Measurements from ENCODE around the gene CNOT4. TPM values are rescaled to one million over a fixed set of nuclear protein-coding genes. Genes with fewer than 3 reads are reported as not detected.
"Not testable (repeated sequence)": the region's sequence is repeated elsewhere in the genome, so short reads cannot be mapped to it uniquely, and the experiment has no call there.

Gene CNOT4
- total RNA-seq, 1 experiment from 2014 or later: 9.7 TPM

- H3K27ac ChIP-seq (ENCODE audit: low read length): no peak overlapping the region
Observed at GRCh38 chr7:135480966-135481597, 28.8 kb downstream of the CNOT4 start.

DNA sequence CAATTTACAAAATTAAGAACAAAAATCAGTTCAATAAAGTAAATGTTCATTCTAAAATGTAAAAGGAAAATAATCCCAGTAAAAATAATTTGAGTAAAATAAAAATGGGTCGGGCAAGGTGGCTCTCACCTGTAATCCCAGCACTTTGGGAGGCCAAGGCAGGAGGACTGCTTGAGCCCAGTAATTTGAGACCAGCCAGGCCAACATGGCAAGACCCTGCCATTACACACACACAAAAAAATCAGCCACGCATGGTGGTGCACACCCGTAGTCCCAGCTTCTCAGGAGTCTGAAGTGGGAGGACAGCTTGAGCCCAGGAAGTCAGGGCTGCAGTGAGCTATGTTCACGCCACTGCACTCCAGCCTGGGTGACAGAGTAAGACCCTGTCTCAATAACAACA is 34.4 kb downstream of the CNOT4 start:
- no peak for DNase-seq
- Histone ChIP-seq H3K4me2 (ENCODE audit: low read length) (no peak overlapping the region), H3K4me3 (ENCODE audit: low read length) (no peak overlapping the region), H3K79me2 (ENCODE audit: low read length) (peaks cover 27% of the 10 kb centered on the region), H3K9me3 (ENCODE audit: low read length) (no peaks in the 10 kb centered on the region), H3K36me3 (ENCODE audit: low read depth, low read length) (no peaks in the 10 kb centered on the region), H4K20me1 (ENCODE audit: low read length) (no peaks in the 10 kb centered on the region), H3K9ac (ENCODE audit: low read length) (no peak overlapping the region), H3K9me2 (replicated peaks; ENCODE audit: low read length) (no peaks in the 10 kb centered on the region), H3K27ac (ENCODE audit: low read length) (no peak overlapping the region), H3F3A (ENCODE audit: low read length, unreplicated experiment) (no peaks in the 10 kb centered on the region), H3K4me1 (ENCODE audit: insufficient read depth, low read length) (peaks cover 4% of the 10 kb centered on the region; the same call in 1 of the 2 replicates), H3K27me3 (ENCODE audit: low read length) (no peaks in the 10 kb centered on the region), H2AFZ (ENCODE audit: low read length) (no peak overlapping the region)
- POLR2A ChIA-PET (ENCODE audit: unreplicated experiment): no interaction called here
- CTCF ChIA-PET: no interaction called here
- BruUV-seq (replicated peaks): no TSS peak
- ATAC-seq: no peak
- no peak for TF ChIP-seq EZH2phosphoT487 (IDR thresholded peaks at IDR 0.05; ENCODE audit: borderline replicate concordance, low read length)
- TF ChIP-seq EZH2 (IDR thresholded peaks at IDR 0.05; ENCODE audit: low read length, unreplicated experiment): no peak
- TF ChIP-seq CTCF (conservative IDR thresholded peaks at IDR 0.05; ENCODE audit: low read depth, low read length): no peak
- intact Hi-C loops (cut with micrococcal nuclease): no loop called here

More at GRCh38 chr7:135480966-135481597, 28.8 kb downstream of the CNOT4 start:
- no peak overlapping the region for H3K9ac ChIP-seq (ENCODE audit: low read length)
- ATAC-seq (no peak), DNase-seq (no peak)
- ChIA-PET POLR2A (ENCODE audit: unreplicated experiment) (no interaction called here), CTCF (no interaction called here)
- H3K27me3 ChIP-seq (ENCODE audit: low read length): no peaks in the 10 kb centered on the region
- TF ChIP-seq EZH2phosphoT487 (IDR thresholded peaks at IDR 0.05; ENCODE audit: borderline replicate concordance, low read length) (no peak), CTCF (conservative IDR thresholded peaks at IDR 0.05; ENCODE audit: low read depth, low read length) (no peak), EZH2 (IDR thresholded peaks at IDR 0.05; ENCODE audit: low read length, unreplicated experiment) (no peak)
- peaks cover 70% of the 10 kb centered on the region for H3K79me2 ChIP-seq (ENCODE audit: low read length)
- BruUV-seq (replicated peaks): no TSS peak
- no peaks in the 10 kb centered on the region for H3K9me3 ChIP-seq (ENCODE audit: low read length)
- no peak overlapping the region for H3K4me2 ChIP-seq (ENCODE audit: low read length)
- no peaks in the 10 kb centered on the region for H3K9me2 ChIP-seq (replicated peaks; ENCODE audit: low read length)
- no peaks in the 10 kb centered on the region for H3K36me3 ChIP-seq (ENCODE audit: low read depth, low read length)
- H3K4me3 ChIP-seq (ENCODE audit: low read length): no peak overlapping the region
- no peaks in the 10 kb centered on the region for H4K20me1 ChIP-seq (ENCODE audit: low read length)
- H3F3A ChIP-seq (ENCODE audit: low read length, unreplicated experiment): no peaks in the 10 kb centered on the region
- intact Hi-C loops (cut with micrococcal nuclease): no loop called here
- H2AFZ ChIP-seq (ENCODE audit: low read length): no peak overlapping the region
- peaks cover 4% of the 10 kb centered on the region; the same call in 1 of the 2 replicates for H3K4me1 ChIP-seq (ENCODE audit: insufficient read depth, low read length)

- intact Hi-C loops (cut with micrococcal nuclease); BruUV-seq (replicated peaks); H3K27ac ChIP-seq (ENCODE audit: low read length); H3K4me1 ChIP-seq (ENCODE audit: insufficient read depth, low read length); ATAC-seq; DNase-seq; H3K36me3 ChIP-seq (ENCODE audit: low read depth, low read length); H3K4me3 ChIP-seq (ENCODE audit: low read length); H4K20me1 ChIP-seq (ENCODE audit: low read length); H3K9me3 ChIP-seq (ENCODE audit: low read length); H2AFZ ChIP-seq (ENCODE audit: low read length); H3K9me2 ChIP-seq (replicated peaks; ENCODE audit: low read length); H3K4me2 ChIP-seq (ENCODE audit: low read length); H3K9ac ChIP-seq (ENCODE audit: low read length); H3K27me3 ChIP-seq (ENCODE audit: low read length); POLR2A ChIA-PET (ENCODE audit: unreplicated experiment); CTCF ChIA-PET; H3F3A ChIP-seq (ENCODE audit: low read length, unreplicated experiment): not testable (repeated sequence)
- peaks cover 22% of the 10 kb centered on the region for H3K79me2 ChIP-seq (ENCODE audit: low read length)
Observed at GRCh38 chr7:135469705-135470104, 40.2 kb downstream of the CNOT4 start.
